Suprapubic skin (tissue), 4 donors: ENCODE data around the gene ATP6V0A4. TPM values are rescaled to one million over a fixed set of nuclear protein-coding genes. Genes with fewer than 3 reads are reported as not detected.

Experiments used
- DNase-seq, 2 donors: peaks; one replicate each; pipeline ENCODE4 v3.0.0-alpha.2; 2019; ENCODE audit warnings: low spot score in 2 of 2
- H3K27ac ChIP-seq: fragments of 200-600 bp; sonication (generic); one replicate; pipeline ENCODE4 v1.5.1; 2019
- H3K27me3 ChIP-seq: fragments of 200-600 bp; sonication (generic); one replicate; pipeline ENCODE4 v1.5.1; 2019
- H3K36me3 ChIP-seq: fragments of 200-600 bp; sonication (generic); one replicate; pipeline ENCODE4 v1.5.1; 2019
- H3K4me1 ChIP-seq: fragments of 200-600 bp; sonication (generic); one replicate; pipeline ENCODE4 v1.5.1; 2019
- H3K4me3 ChIP-seq: fragments of 200-600 bp; sonication (generic); one replicate; pipeline ENCODE4 v1.5.1; 2019; ENCODE audit warnings: mild to moderate bottlenecking
- H3K9me3 ChIP-seq: fragments of 200-600 bp; sonication (generic); one replicate; pipeline ENCODE4 v1.5.1; 2019
- EP300 ChIP-seq: sonication (generic); formaldehyde crosslinking; IDR thresholded peaks from one replicate; pipeline ENCODE4 v1.6.1; 2017; ENCODE audit warnings: antibody characterized with exemption
- POLR2A ChIP-seq, 2 donors: fragments of 450-650 bp; IDR thresholded peaks; one replicate each; pipeline ENCODE4 v1.6.1; 2017; ENCODE audit warnings: antibody characterized with exemption in 2 of 2, mild to moderate bottlenecking in 2 of 2, moderate library complexity in 2 of 2
- POLR2AphosphoS5 ChIP-seq, 3 donors: sonication (generic); formaldehyde crosslinking; IDR thresholded peaks; one replicate each; pipeline ENCODE4 v1.6.1; 2017; ENCODE audit warnings: antibody characterized with exemption in 3 of 3
- WGBS: methylation state at CpG from one replicate; pipeline ENCODE4 v1.1.5; 2018; 5-methylcytosine and 5-hydroxymethylcytosine counted together
- total RNA-seq, 4 donors: library from RNA; depleted of rRNA; stranded (reverse); fragments of >200 nt; gene quantifications; one replicate each; pipeline ENCODE4 v1.1.0, GENCODE V29; 2016
- TF ChIP-seq, protein P1 (sequence below), 2 donors: fragments of 200-600 bp in 1 of 2; fragments of 450-650 bp in 1 of 2; sonication (generic) in 1 of 2; IDR thresholded peaks; one replicate each; pipeline ENCODE4 v1.5.1; 2016 to 2019; ENCODE audit warnings: antibody characterized with exemption in 2 of 2, mild to moderate bottlenecking in 1 of 2, moderate library complexity in 1 of 2

ATP6V0A4 gene
- total RNA-seq, 4 donors from 2014 or later, result 16.6 to 37.2 (median 28.4) TPM

GRCh38 chr7:138796038-138796615 is 1.9 kb downstream of the ATP6V0A4 start:
- Histone ChIP-seq H3K36me3 (no peaks in the 10 kb centered on the region), H3K27me3 (no peaks in the 10 kb centered on the region), H3K9me3 (no peaks in the 10 kb centered on the region), H3K4me1 (no peaks in the 10 kb centered on the region), H3K27ac (no peak overlapping the region), H3K4me3 (no peak overlapping the region)
- TF ChIP-seq POLR2A (IDR thresholded peaks at IDR 0.05) (no peak), POLR2AphosphoS5 (IDR thresholded peaks at IDR 0.05) (no peak), EP300 (no peak)
- TF ChIP-seq, protein P1, sequence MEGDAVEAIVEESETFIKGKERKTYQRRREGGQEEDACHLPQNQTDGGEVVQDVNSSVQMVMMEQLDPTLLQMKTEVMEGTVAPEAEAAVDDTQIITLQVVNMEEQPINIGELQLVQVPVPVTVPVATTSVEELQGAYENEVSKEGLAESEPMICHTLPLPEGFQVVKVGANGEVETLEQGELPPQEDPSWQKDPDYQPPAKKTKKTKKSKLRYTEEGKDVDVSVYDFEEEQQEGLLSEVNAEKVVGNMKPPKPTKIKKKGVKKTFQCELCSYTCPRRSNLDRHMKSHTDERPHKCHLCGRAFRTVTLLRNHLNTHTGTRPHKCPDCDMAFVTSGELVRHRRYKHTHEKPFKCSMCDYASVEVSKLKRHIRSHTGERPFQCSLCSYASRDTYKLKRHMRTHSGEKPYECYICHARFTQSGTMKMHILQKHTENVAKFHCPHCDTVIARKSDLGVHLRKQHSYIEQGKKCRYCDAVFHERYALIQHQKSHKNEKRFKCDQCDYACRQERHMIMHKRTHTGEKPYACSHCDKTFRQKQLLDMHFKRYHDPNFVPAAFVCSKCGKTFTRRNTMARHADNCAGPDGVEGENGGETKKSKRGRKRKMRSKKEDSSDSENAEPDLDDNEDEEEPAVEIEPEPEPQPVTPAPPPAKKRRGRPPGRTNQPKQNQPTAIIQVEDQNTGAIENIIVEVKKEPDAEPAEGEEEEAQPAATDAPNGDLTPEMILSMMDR (IDR thresholded peaks at IDR 0.05), result no peak
- DNase-seq, result peak in 1 of 2 donors; percentile 21
- WGBS, result 83% methylated on average over 9 of the region's 9 CpGs

- 40% methylated on average over 10 of the region's 10 CpGs for WGBS
- Histone ChIP-seq H3K4me3 (no peak overlapping the region), H3K27me3 (no peaks in the 10 kb centered on the region), H3K4me1 (no peaks in the 10 kb centered on the region), H3K9me3 (peaks cover 4% of the 10 kb centered on the region), H3K36me3 (no peaks in the 10 kb centered on the region), H3K27ac (no peak overlapping the region)
- DNase-seq, result no peak
- no peak for TF ChIP-seq POLR2A (IDR thresholded peaks at IDR 0.05)
- TF ChIP-seq, protein P1 (IDR thresholded peaks at IDR 0.05), result no peak
- no peak for TF ChIP-seq POLR2AphosphoS5 (IDR thresholded peaks at IDR 0.05)
- TF ChIP-seq EP300, result no peak
Observed at GRCh38 chr7:138785587-138786437, 12.2 kb downstream of the ATP6V0A4 start.

- Histone ChIP-seq H3K4me3 (no peak overlapping the region), H3K27ac (no peak overlapping the region), H3K9me3 (peaks cover 4% of the 10 kb centered on the region), H3K36me3 (no peaks in the 10 kb centered on the region), H3K4me1 (no peaks in the 10 kb centered on the region), H3K27me3 (no peaks in the 10 kb centered on the region)
- no peak for DNase-seq
- TF ChIP-seq POLR2A (IDR thresholded peaks at IDR 0.05), result no peak
- TF ChIP-seq EP300, result no peak
- no peak for TF ChIP-seq POLR2AphosphoS5 (IDR thresholded peaks at IDR 0.05)
- TF ChIP-seq, protein P1 (IDR thresholded peaks at IDR 0.05), result no peak
- 35% methylated on average over 4 of the region's 4 CpGs for WGBS
Observed at GRCh38 chr7:138784692-138785091, 13.3 kb downstream of the ATP6V0A4 start.

DNA sequence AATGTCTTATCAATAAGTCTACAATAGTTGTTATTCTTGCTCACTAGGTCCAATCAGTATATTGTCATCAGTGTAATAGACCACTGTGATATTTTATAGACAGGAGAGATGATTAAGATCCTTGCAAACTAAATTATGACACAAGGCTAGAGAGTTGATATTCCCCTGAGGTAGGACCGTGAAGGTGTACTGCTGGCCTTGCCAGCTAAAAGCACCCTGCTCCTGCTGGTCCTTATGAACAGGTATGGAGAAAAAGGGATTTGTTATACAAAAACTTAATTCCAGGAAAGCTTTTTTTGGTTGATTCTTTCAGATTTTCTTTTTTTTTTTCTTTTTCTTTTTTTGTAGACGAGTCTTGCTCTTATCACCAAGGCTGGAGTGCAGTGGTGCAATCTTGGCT is 17.0 kb downstream of the ATP6V0A4 start:
- TF ChIP-seq EP300 (no peak), POLR2A (IDR thresholded peaks at IDR 0.05) (no peak), POLR2AphosphoS5 (IDR thresholded peaks at IDR 0.05) (no peak)
- TF ChIP-seq, protein P1 (IDR thresholded peaks at IDR 0.05), result no peak
- Histone ChIP-seq H3K27ac (no peak overlapping the region), H3K4me3 (no peak overlapping the region), H3K27me3 (no peaks in the 10 kb centered on the region), H3K9me3 (no peaks in the 10 kb centered on the region), H3K36me3 (no peaks in the 10 kb centered on the region), H3K4me1 (no peaks in the 10 kb centered on the region)
- DNase-seq, result no peak
- 82% methylated on average over 2 of the region's 2 CpGs for WGBS

GRCh38 chr7:138776166-138776833 is 21.7 kb downstream of the ATP6V0A4 start:
- H3K4me1 ChIP-seq, result no peaks in the 10 kb centered on the region
- TF ChIP-seq POLR2A (IDR thresholded peaks at IDR 0.05) (no peak), POLR2AphosphoS5 (IDR thresholded peaks at IDR 0.05) (no peak)

More at GRCh38 chr7:138776166-138776833, 21.7 kb downstream of the ATP6V0A4 start:
- H3K36me3 ChIP-seq, result no peaks in the 10 kb centered on the region
- DNase-seq, result peak in 1 of 2 donors; percentile 18
- H3K27me3 ChIP-seq, result peaks cover 4% of the 10 kb centered on the region
- H3K4me3 ChIP-seq, result no peak overlapping the region
- H3K27ac ChIP-seq, result peak overlapping the region; percentile 28
- 43% methylated on average over 10 of the region's 10 CpGs for WGBS
- H3K9me3 ChIP-seq, result no peaks in the 10 kb centered on the region
